T-helper 1 cell treated with Interleukin-12 subunit alpha and Interleukin-12 subunit beta and Interleukin-4 antibody, amounts not matched to agents 30 ng/mL and 1 ng/mL, for 36 hours (primary cell): ENCODE measurements around the gene CDC14B. TPM values are rescaled to one million over a fixed set of nuclear protein-coding genes. Genes with fewer than 3 reads are reported as not detected.

ENCODE experiments used
- intact Hi-C: fragments of 100-400 bp; cut with micrococcal nuclease; formaldehyde crosslinking; loops from one replicate; pipeline ENCODE4 v1.15.1; 2024
- total RNA-seq: library from RNA; stranded (reverse); gene quantifications from 2 replicates; pipeline ENCODE4 v1.2.3, GENCODE V29; 2022

CDC14B gene
- total RNA-seq, 1 donor from 2014 or later = 2.2 TPM

- intact Hi-C loops = no loop called here
Observed at GRCh38 chr9:96487029-96487396, 132.6 kb downstream of the CDC14B start.

GRCh38 chr9:96486386-96487028 lies 133.1 kb downstream of the CDC14B start:
- intact Hi-C loops = no loop called here

DNA sequence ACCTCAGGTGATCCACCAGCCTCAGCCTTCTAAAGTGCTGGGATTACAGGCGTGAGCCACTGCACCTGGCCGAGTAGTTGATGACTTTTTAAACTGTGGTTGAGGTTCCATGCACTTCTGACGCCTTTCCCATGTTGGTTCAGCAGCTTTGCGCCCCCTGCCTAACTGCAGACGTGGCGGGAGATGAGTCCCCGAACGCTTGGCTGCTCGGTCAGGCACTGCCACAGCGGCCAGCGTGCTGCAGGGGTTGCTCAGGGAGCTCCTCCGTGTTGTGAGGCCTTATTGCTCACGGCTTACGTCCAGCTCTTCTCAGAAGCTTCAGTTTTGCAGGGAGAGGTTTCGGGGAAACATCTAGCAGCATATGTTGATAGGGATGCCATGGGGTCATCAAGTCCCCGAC lies 134.4 kb downstream of the CDC14B start:
- intact Hi-C loops = no loop called here

DNA sequence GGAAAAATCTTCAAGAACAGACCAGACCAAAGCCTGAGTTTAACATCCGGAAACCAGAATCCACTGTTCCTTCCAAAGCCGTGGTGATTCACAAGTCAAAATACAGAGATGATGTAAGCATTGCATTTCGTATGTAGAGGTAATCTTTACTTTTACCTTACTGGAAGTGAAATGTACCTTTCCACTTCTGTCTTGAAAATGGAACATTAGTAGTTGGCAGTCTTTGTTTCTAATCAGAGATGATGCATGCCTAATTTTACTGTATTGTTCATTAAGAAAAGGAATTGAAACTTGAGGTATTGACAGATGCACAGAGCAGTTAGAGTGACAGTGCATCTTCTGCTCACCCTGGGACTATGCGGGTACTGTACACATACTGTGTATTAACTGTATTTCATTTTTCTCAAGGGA lies 135.1 kb downstream of the CDC14B start:
- intact Hi-C loops = no loop called here

GRCh38 chr9:96483733-96484390 lies 135.8 kb downstream of the CDC14B start:
- intact Hi-C loops = no loop called here

DNA sequence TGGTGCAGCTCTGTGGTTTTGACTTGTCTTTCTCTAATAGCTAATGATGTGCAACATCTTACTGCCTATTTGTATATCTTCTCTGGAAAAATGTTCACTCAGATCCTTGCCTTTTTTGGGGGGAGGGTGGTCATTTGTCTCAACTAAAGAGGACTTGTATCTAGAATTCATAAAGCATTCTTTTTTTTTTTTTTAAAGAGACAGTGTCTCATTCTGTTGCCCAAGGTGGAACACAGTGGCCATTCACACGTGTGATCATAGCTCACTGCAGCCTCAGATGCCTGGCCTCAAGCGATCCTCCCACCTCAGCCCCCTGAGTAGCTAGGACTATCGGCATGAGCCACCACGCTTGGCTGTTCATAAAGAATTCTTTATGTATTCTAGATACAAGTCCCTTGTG lies 136.4 kb downstream of the CDC14B start:
- intact Hi-C loops = no loop called here

GRCh38 chr9:96482476-96482875 lies 137.2 kb downstream of the CDC14B start:
- intact Hi-C loops = no loop called here

DNA sequence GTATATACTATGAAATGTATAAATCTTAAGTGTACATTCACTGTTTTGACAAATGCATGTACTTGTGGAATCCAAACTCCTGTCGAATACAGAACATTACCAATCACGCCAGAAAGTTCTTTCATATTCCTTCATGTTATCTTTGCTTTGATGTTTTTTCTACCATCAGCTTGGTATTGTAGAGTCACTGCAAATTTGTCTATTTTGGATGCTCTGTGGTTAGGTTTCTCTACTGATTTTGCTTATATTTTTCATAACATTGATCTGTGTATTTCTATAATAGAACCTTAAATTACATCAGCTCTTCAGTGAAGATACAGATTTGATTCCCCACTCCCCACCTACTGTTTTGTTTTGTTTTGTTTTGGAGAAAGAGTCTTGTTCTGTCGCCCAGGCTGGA lies 138.9 kb downstream of the CDC14B start:
- intact Hi-C loops = no loop called here

DNA sequence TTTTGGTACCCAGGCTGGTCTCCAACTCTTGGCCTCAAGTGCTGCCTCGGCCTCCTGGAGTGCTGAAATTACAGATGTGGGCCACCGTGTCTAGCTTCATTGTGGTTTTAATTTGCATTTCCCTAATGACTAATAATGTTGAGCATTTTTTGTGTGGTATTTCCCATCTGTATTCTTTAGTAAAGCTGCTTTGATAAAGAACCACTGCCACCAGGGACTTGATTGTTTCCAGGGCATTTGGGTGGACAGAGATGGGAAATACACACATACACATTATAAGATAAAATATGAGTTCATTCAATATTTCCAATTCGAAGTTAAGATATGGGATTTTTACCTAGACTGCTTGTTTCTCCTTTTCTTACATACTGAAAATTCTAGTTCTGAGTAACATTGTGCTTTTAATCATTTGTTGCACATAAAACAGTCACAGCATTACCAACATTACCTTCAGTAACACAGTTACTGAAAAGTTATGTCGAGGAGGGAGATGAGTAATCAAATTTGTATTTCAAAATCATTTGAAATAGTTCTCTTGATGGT lies 140.7 kb downstream of the CDC14B start:
- intact Hi-C loops = no loop called here

DNA sequence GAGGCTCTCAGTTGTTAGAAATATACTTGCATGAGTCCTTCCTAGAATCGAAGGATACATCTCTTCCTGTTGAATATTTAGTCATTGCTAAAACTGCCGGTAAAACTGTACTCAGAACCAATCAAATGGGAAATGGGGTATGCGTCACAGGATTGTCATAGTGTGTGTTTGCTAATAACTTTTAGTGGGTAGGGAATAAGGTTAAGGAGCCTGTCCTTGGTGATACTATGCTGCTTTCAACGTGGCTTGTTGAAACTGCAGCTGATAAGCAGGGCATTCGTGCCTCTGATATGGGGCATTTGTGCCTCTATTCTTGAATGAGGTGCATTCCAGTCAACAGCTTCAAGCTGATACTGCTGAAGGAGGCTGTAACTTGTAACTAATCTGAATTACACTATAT lies 143.1 kb downstream of the CDC14B start:
- intact Hi-C loops = no loop called here

DNA sequence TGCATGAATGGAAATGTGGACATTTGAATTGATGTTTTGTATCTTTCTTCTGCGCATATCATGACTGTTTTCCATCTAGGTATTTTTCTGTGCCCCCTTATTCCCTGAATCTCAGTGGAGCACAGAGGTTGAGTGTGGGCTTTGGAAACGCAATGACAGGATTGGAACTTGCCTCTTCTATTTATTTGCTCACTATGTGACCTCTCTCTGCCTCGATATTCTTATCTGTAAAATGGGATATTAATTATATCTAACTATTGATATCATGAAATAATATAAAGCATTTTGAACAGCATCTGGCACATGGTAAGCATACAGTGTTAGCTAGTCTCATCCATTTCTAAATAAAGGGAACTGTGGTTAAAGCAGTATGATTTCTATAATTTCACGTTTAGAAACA lies 143.6 kb downstream of the CDC14B start:
- intact Hi-C loops = no loop called here

GRCh38 chr9:96467784-96468183 lies 151.9 kb downstream of the CDC14B start:
- intact Hi-C loops = no loop called here

DNA sequence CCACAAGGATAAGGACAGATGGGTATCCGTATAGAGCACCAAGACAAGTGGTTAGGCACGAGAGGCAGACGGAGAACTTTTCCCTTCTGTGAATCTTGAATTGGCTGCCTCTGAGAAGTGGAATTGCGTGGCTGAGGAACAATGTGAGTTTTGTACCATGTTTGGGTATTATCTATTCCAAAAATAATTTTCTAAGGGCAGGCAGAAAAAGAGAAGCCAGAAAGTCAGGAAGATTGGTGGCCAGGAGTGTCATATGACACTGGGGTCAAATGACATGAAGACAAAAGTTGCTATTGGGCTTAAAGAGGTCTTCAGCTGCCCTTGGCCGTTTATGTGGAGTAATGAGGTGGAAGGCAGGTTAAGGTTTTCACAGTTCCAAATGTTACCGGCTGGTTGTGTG lies 155.2 kb downstream of the CDC14B start:
- intact Hi-C loops = no loop called here

DNA sequence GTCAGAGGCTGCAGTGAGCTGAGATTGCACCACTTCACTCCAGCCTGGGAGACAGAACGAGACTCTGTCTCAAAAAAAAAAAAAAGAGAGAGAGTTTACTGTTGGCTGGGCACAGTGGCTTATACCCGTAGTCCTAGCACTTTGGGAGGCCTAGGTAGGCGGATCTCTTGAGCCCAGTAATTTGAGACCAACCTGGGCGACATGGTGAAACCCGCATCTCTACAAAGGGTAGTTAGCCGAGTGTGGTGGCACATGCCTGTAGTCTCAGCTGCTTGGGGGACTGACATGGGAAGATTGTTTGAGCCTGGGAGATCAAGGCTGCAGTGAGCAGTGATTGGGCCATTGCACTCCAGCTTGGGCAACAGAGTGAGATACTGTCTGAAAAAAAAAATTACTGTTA lies 157.1 kb downstream of the CDC14B start:
- intact Hi-C loops = no loop called here

GRCh38 chr9:96461336-96461735 lies 158.3 kb downstream of the CDC14B start:
- intact Hi-C loops = no loop called here

DNA sequence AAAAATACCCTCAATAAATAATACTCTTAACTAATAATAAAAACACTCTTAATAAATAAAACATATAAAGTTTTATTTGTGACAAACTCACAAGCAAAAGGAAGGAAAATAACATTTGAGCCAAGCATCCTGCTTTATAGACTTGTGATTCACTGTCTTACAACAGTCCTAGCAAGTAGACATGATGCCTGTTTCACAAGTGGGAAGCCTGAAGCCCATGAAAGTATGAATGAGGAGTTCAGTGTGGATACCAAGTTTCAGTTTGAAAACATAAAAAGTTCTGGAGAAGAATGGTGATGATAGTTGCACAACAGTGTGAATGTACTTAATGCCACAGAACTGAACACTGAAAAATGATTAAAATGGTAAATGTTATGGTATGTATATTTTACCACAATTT lies 158.8 kb downstream of the CDC14B start:
- intact Hi-C loops = no loop called here

DNA sequence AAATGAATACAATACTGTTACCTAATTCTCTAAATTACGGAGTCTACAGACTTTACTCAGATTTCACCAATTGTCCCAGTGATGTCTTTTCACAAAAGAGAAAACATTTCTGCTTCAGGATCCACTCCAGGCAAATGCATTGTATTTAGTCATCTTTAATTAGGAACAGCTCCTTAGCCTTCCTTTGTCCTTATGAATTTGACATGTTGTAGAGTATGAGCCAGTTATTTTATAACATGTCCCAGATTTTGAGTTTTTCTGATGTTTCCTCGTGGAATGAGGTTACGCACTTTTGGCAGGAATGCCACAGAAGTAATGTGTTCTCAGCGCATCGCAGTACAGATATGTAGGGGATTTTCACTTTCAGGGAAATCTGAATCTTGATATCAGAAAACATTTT lies 159.2 kb downstream of the CDC14B start:
- intact Hi-C loops = no loop called here

DNA sequence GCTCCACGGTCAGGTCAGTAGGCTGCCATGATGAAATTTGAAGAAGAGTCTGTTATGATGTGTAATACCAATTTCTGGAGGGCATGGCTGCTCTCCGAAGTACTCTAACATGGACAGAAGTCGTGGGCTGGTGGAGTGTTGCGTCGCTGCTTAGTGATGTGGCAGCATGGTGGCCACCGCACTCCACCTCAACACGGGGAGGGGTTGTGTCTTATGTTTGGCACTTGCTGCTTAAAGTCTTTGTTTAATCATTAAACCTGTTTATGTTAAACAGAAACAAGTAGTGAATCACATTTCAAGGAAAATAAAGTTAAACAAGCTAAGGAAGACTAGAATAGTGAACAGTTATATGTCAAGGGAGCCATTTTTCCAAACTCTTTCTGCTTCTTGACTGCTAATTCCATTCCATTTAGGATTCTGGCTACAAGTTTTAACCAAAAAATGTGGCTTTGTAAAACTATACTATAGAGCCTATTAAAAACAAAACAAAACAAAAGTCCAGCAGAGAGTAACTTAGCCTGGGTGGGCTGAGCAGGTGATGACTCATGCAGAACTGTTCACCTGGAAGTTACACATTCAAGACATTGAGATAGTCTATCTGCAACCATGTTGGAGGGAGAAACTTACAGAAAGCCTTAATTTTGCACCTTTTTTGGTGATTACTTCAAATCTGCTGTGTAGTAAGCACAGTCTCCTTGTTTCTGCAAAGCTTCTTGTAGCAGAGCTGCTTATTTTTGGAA lies 160.2 kb downstream of the CDC14B start:
- intact Hi-C loops = no loop called here

GRCh38 chr9:96458226-96458625 lies 161.4 kb downstream of the CDC14B start:
- intact Hi-C loops = no loop called here

GRCh38 chr9:96457266-96457665 lies 162.4 kb downstream of the CDC14B start:
- intact Hi-C loops = no loop called here

DNA sequence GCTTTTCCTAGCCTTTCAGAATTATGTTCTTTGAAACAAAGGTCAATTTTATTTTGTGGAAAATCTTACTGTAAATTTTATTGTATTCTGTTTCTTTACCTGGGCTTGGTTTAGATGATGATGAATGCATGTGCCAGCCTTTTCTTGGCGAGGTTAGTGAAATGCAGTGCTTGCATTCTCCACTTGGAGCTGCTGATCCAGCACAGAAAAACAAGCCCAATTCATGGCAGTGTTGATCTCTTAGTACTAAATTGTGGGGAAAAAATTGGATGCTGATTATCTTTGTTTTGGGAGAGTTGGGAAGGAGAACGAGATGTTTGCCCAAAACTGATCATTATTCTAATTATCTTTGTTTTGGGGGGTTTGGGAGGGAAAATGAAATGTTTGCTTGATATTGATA lies 166.0 kb downstream of the CDC14B start:
- intact Hi-C loops = no loop called here
